Pancreas (tissue), 10 donors: ENCODE measurements around the gene SPEG. TPM values are rescaled to one million over a fixed set of nuclear protein-coding genes. Genes with fewer than 3 reads are reported as not detected.
A peak's percentile ranks its signal among the peaks of the same experiment; 100 is the strongest.

Source experiments
- ATAC-seq, 4 donors: fragments of 200-7000 bp; cut with Tn5 transposase; one replicate each; pipeline versions ENCODE4 v1.8.0 to v1.9.1; 2020; ENCODE audit warnings: mild to moderate bottlenecking in 4 of 4, moderate library complexity in 4 of 4
- DNase-seq, 6 donors: peaks; one replicate each; pipeline ENCODE4 v3.0.0-alpha.2; 2020
- FAIRE-seq: peaks from 2 replicates; lab custom pipeline; 2012; peaks lifted over from hg19 to GRCh38; lab: Jason Lieb, UNC
- H3K27ac ChIP-seq, 4 donors: fragments of 200-600 bp; sonication (generic); 1 replicate in 3 of 4; 2 replicates in 1 of 4; pipeline versions ENCODE4 v1.5.0 to v1.8.0; 2020
- H3K27me3 ChIP-seq, 4 donors: fragments of 200-600 bp; one replicate each; pipeline ENCODE4 v1.8.0; 2021
- H3K36me3 ChIP-seq, 3 donors: fragments of 200-600 bp; sonication (generic) in 1 of 3; one replicate each; pipeline versions ENCODE4 v1.5.0 to v1.8.0; 2020 to 2021
- H3K4me1 ChIP-seq, 3 donors: fragments of 200-600 bp; one replicate each; pipeline ENCODE4 v1.8.0; 2021
- H3K4me3 ChIP-seq, 4 donors: fragments of 200-600 bp; sonication (generic) in 2 of 4; one replicate each; pipeline versions ENCODE4 v1.5.0 to v1.8.0; 2020 to 2021
- H3K9me3 ChIP-seq, 4 donors: fragments of 200-600 bp; one replicate each; pipeline ENCODE4 v1.8.0; 2021
- whole genome bisulfite sequencing, 2 donors: extraction: QIAGEN DNeasy Blood & Tissue Kit; methylation state at CpG; one replicate each; pipeline ENCODE4 v1.1.7; 2013; 5-methylcytosine and 5-hydroxymethylcytosine counted together
- intact Hi-C, 3 donors: fragments of 100-400 bp; cut with DNase I; formaldehyde crosslinking; loops; one replicate each; pipeline versions ENCODE4 v1.11.1 to v1.14.2; 2022
- polyA plus RNA-seq, 2 donors: library from polyadenylated mRNA; stranded (reverse); fragments of 200-250 nt; gene quantifications; one replicate each; pipeline ENCODE4 v1.2.3, GENCODE V29; 2013
- total RNA-seq, 6 donors: library from RNA; stranded (reverse); fragmentation: NEBNext Ultra II Directional in 4 of 6; extraction: Animal tissue kit (Norgen Biotek cat#: 25700) in 4 of 6; gene quantifications; one replicate each; pipeline versions ENCODE4 v1.2.1 to v1.2.4, GENCODE V29; 2021 to 2023
- TF ChIP-seq, protein P1 (sequence below), 4 donors: fragments of 200-600 bp; sonication (generic) in 3 of 4; IDR thresholded peaks; one replicate each; pipeline versions ENCODE4 v1.5.0 to v1.8.0; 2021; ENCODE audit warnings: antibody characterized with exemption in 4 of 4
- donor health status: healthy with polysubstance abuse.
- donor health status: DM: no; HTN: no; CAD: no; lungs with moderate emphysema.
- donor health status: DM: no; HTN: no; CAD: no.
- donor health status: control.
- donor health status: control.
- donor health status: Bipolar disorder and iron deficiency.
- donor health status: DM: yes; HTN: yes; CAD: no.
- donor health status: DM: no; HTN: no; CAD: no.
- donor health status: DM: no; HTN: no; CAD: no.
- donor health status: DM: yes; HTN: yes; CAD: no.

The SPEG gene
- total and polyA plus RNA-seq, 8 donors, result 2.6 to 33.3 (median 4.2) TPM

DNA sequence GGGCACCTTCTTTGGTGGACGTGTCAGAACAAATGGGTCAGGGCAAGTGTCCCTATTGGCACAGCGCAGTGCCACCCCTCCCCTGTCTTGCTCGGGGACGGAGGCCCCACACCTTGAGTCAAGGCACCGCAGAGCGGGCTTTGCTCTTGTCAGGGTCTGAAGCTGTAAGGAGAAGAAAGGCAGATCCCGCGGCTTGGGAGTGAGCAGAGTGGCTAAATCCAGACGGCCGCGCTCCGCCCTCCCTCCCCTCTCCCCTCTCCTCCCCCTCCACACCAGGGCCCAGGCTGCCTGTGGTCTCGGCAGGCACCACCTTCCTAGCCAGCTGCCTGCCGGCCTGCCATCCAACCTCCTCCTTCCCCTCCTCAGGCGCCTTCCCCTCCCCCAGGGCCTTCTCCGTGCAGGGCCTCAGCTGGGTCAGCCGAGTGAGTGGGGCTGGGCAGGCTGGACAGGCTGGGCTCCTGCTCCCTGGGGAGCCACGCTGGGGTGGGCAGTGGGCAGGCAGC is 25.8 kb downstream of the SPEG start:
- intact Hi-C loops, result loop anchor here in 1 of 3 donors (10.0 kb wide), 1 partner anchor 74 kb away; no protein-coding TSS in a partner anchor
- Histone ChIP-seq H3K36me3 (no peaks in the 10 kb centered on the region), H3K27ac (no peak overlapping the region), H3K9me3 (no peaks in the 10 kb centered on the region), H3K27me3 (no peaks in the 10 kb centered on the region), H3K4me1 (no peaks in the 10 kb centered on the region), H3K4me3 (no peak overlapping the region)
- ATAC-seq (peak in 2 of 4 donors; percentile 12 to 23), FAIRE-seq (no peak), DNase-seq (peak in 1 of 6 donors; percentile 70)
- TF ChIP-seq, protein P1, sequence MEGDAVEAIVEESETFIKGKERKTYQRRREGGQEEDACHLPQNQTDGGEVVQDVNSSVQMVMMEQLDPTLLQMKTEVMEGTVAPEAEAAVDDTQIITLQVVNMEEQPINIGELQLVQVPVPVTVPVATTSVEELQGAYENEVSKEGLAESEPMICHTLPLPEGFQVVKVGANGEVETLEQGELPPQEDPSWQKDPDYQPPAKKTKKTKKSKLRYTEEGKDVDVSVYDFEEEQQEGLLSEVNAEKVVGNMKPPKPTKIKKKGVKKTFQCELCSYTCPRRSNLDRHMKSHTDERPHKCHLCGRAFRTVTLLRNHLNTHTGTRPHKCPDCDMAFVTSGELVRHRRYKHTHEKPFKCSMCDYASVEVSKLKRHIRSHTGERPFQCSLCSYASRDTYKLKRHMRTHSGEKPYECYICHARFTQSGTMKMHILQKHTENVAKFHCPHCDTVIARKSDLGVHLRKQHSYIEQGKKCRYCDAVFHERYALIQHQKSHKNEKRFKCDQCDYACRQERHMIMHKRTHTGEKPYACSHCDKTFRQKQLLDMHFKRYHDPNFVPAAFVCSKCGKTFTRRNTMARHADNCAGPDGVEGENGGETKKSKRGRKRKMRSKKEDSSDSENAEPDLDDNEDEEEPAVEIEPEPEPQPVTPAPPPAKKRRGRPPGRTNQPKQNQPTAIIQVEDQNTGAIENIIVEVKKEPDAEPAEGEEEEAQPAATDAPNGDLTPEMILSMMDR (IDR thresholded peaks at IDR 0.05), result no peak
- WGBS, 2 donors, result 61 to 68% methylated on average over 18 of the region's 18 CpGs

DNA sequence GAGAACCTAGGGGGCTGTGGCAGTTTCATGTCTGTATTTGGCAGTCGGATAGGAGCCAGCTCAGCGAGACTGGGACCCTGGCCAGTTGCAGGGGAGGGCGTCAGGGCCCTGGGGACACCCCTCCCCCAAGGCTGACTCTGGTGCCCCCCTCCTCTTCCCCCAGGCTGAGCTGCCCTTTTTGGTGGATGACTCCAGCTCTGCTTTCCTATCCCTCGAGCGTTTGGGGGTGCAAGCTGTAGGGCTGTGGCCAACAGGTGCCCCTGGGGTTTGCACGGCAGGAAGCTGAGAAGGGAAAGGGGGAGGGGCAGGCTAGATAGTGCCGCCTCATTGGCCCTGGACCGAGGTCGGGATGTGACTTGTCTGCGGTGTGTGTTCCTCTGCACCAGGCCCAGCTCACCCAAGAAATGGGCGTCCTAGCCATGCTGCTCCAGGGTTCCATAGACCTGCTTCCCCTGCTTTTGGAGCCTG is 26.4 kb downstream of the SPEG start:
- TF ChIP-seq, protein P1 (IDR thresholded peaks at IDR 0.05), result no peak
- Histone ChIP-seq H3K4me1 (no peaks in the 10 kb centered on the region), H3K9me3 (no peaks in the 10 kb centered on the region), H3K36me3 (no peaks in the 10 kb centered on the region), H3K4me3 (no peak overlapping the region), H3K27me3 (no peaks in the 10 kb centered on the region), H3K27ac (no peak overlapping the region)
- DNase-seq, result peak in 1 of 6 donors; percentile 35
- 36 to 43% methylated on average over 11 of the region's 11 CpGs for WGBS, 2 donors
- no peak for FAIRE-seq
- intact Hi-C loops, result loop anchor here in 1 of 3 donors (10.0 kb wide), 1 partner anchor 74 kb away; no protein-coding TSS in a partner anchor
- ATAC-seq, result no peak

DNA sequence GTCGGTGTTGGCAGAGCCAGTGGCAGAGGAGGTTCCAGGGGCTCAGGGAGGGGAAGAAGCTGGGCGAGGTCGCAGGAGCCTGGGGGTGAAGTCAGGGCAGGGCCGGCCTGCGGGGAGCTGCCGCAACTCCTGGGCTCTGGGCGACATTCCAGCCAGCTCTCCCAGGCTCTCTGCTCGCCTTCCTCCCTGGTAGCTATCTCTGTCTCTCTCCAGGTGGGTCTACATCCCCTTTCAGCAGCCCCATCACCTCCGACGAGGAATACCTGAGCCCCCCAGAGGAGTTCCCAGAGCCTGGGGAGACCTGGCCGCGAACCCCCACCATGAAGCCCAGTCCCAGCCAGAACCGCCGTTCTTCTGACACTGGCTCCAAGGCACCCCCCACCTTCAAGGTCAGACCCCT is 27.0 kb downstream of the SPEG start:
- ATAC-seq (no peak), FAIRE-seq (no peak), DNase-seq (peak in 1 of 6 donors; percentile 56)
- H3K36me3 ChIP-seq, result no peaks in the 10 kb centered on the region
- no peaks in the 10 kb centered on the region for H3K9me3 ChIP-seq
- no peak overlapping the region for H3K27ac ChIP-seq
- no peaks in the 10 kb centered on the region for H3K27me3 ChIP-seq
- H3K4me1 ChIP-seq, result no peaks in the 10 kb centered on the region
- TF ChIP-seq, protein P1 (IDR thresholded peaks at IDR 0.05), result no peak
- no peak overlapping the region for H3K4me3 ChIP-seq
- intact Hi-C loops, result loop anchor here in 1 of 3 donors (10.0 kb wide), 1 partner anchor 73 kb away; no protein-coding TSS in a partner anchor
- 85 to 90% methylated on average over 14 of the region's 14 CpGs for WGBS, 2 donors

DNA sequence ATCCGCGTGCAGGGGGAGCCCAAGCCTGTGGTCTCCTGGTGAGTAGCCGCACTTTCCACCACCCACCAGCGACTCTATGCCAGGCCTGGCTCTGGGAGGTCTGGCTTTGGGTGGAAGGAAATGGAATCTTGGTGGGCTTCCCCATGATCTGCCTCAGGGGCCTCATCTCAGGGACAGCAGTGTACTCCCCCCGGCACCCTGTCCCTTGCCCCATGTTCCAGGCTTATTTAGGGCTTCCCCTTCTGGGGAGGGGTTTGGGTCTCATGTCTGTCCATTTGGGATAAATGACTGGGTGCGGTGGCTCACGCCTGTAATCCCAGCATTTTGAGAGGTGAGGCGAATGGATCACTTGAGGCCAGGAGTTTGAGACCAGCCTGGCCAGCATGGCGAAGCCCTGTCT is 27.7 kb downstream of the SPEG start:
- ATAC-seq (no peak), DNase-seq (peak in 1 of 6 donors; percentile 31), FAIRE-seq (no peak)
- Histone ChIP-seq H3K27ac (no peak overlapping the region), H3K27me3 (no peaks in the 10 kb centered on the region), H3K4me3 (no peak overlapping the region), H3K9me3 (no peaks in the 10 kb centered on the region), H3K36me3 (no peaks in the 10 kb centered on the region), H3K4me1 (no peaks in the 10 kb centered on the region)
- TF ChIP-seq, protein P1 (IDR thresholded peaks at IDR 0.05), result no peak
- intact Hi-C loops, result loop anchor here in 1 of 3 donors (10.0 kb wide), 1 partner anchor 72 kb away; no protein-coding TSS in a partner anchor
- WGBS, 2 donors, result 81 to 98% methylated on average over 9 of the region's 9 CpGs
